GM12878 (cell line): ENCODE results near the gene CDKN2B.

Experiments used
- JUNB ChIP-seq: IDR thresholded peaks from 2 replicates; pipeline ENCODE4 v1.6.1; 2016; ENCODE audit warnings: antibody characterized with exemption, mild to moderate bottlenecking
- MTA3 ChIP-seq: IDR thresholded peaks from 2 replicates; pipeline ENCODE4 v1.6.1; 2012; ENCODE audit warnings: low read length, inconsistent platforms, borderline replicate concordance

- TF ChIP-seq MTA3 = no peak
- TF ChIP-seq JUNB = no peak
Observed at GRCh38 chr9:21993893-21994555, 15.1 kb downstream of the CDKN2B start, which contains the start of gene CDKN2A.
